HCT116 (cell line): Measurements from ENCODE around the gene GABBR2. TPM values are rescaled to one million over a fixed set of nuclear protein-coding genes. Genes with fewer than 3 reads are reported as not detected.

Experiments
- ATAC-seq: fragments of 200-7000 bp; cut with Tn5 transposase; 2 replicates; pipeline ENCODE4 v1.9.1; 2020; ENCODE audit warnings: mild to moderate bottlenecking, moderate library complexity
- BruUV-seq: library from RNA; stranded (reverse); fragments of 400-500 nt; replicated peaks from 2 replicates; lab custom pipeline; 2021; lab: Mats Ljungman, UMichigan
- CTCF ChIA-PET: fragments of 300-600 bp; sonication (Branson Sonifier 250); formaldehyde crosslinking; loops from one replicate; lab custom pipeline; 2021; ENCODE audit warnings: antibody characterized with exemption; lab: Charles Lee
- POLR2A ChIA-PET: fragments of 300-600, 350-600 bp; sonication (Branson Sonifier 250); formaldehyde crosslinking; loops from one replicate; lab custom pipeline; 2021; ENCODE audit warnings: antibody characterized with exemption; lab: Charles Lee
- RAD21 ChIA-PET, 2 experiments: fragments of 300-600 bp; sonication (Branson Sonifier 250); formaldehyde crosslinking; loops; one replicate each; lab custom pipeline; 2023; ENCODE audit warnings: low total read pairs in 2 of 2; ENCODE audit not compliant: uncharacterized antibody in 2 of 2, unreplicated experiment in 2 of 2, low non-redundant PET in 1 of 2; lab: Charles Lee
- DNase-seq: peaks from one replicate; pipeline ENCODE4 v3.0.0-alpha.2; 2010; ENCODE audit warnings: low read depth, low spot score
- H2AFZ ChIP-seq: fragments of 200-600 bp; shearing (Covaris generic), sonication (generic); 2 replicates; pipeline ENCODE4 v1.6.1; 2017; ENCODE audit warnings: low read depth, mixed run types, mixed read lengths, antibody characterized with exemption, low read length; ENCODE audit not compliant: poor library complexity, severe bottlenecking
- H3K27ac ChIP-seq: 2 replicates; pipeline ENCODE4 v1.5.1; 2012; ENCODE audit warnings: low read depth, low read length
- H3K27me3 ChIP-seq: fragments of 200-600 bp; sonication (generic); 2 replicates; pipeline ENCODE4 v1.6.1; 2016; ENCODE audit warnings: mixed run types, low read length, mixed read lengths; ENCODE audit not compliant: insufficient read depth
- H3K36me3 ChIP-seq, 2 experiments: fragments of 200-500 bp in 1 of 2; fragments of 200-600 bp in 1 of 2; sonication (Bioruptor generic) in 1 of 2; sonication (generic) in 1 of 2; 2 replicates each; pipeline versions ENCODE4 v1.5.1 to v1.6.1; 2014 to 2016; ENCODE audit warnings: low read length in 2 of 2, inconsistent platforms in 1 of 2, mixed read lengths in 1 of 2, mixed run types in 1 of 2; ENCODE audit not compliant: insufficient read depth in 2 of 2, control insufficient read depth in 1 of 2
- H3K4me1 ChIP-seq, 2 experiments: fragments of 200-600 bp in 1 of 2; sonication (generic) in 1 of 2; 2 replicates each; pipeline versions ENCODE4 v1.5.1 to v1.6.1; 2012 to 2017; ENCODE audit warnings: low read length in 2 of 2, inconsistent platforms in 1 of 2, mild to moderate bottlenecking in 1 of 2, mixed read lengths in 1 of 2, mixed run types in 1 of 2, moderate library complexity in 1 of 2; ENCODE audit not compliant: insufficient read depth in 2 of 2, control insufficient read depth in 1 of 2
- H3K4me2 ChIP-seq: fragments of 200-600 bp; sonication (generic); 2 replicates; pipeline ENCODE4 v1.6.1; 2017; ENCODE audit warnings: mixed run types, low read length, mixed read lengths
- H3K4me3 ChIP-seq, 2 experiments: fragments of 200-600 bp in 1 of 2; sonication (generic) in 1 of 2; replicated peaks in 1 of 2; 2 replicates each; pipeline ENCODE4 v1.5.1; 2011 to 2016; ENCODE audit warnings: low read length in 2 of 2, control low read depth in 1 of 2, low read depth in 1 of 2, mild to moderate bottlenecking in 1 of 2, mixed read lengths in 1 of 2, mixed run types in 1 of 2
- H3K79me2 ChIP-seq: fragments of 200-600 bp; sonication (generic); 2 replicates; pipeline ENCODE4 v1.6.1; 2017; ENCODE audit warnings: mild to moderate bottlenecking, mixed run types, low read length, moderate library complexity, mixed read lengths; ENCODE audit not compliant: insufficient read depth
- H3K9ac ChIP-seq: fragments of 200-600 bp; sonication (generic); 2 replicates; pipeline ENCODE4 v1.6.1; 2016; ENCODE audit warnings: low read length, mixed read lengths
- H3K9me2 ChIP-seq: fragments of 200-600 bp; sonication (generic), shearing (Covaris generic); 2 replicates; pipeline ENCODE4 v1.6.1; 2017; ENCODE audit warnings: mixed run types, mild to moderate bottlenecking, moderate library complexity; ENCODE audit not compliant: insufficient read depth
- H3K9me3 ChIP-seq, 2 experiments: fragments of 200-500 bp in 1 of 2; fragments of 200-600 bp in 1 of 2; sonication (Bioruptor generic) in 1 of 2; sonication (generic) in 1 of 2; 2 replicates each; pipeline ENCODE4 v1.6.1; 2014 to 2017; ENCODE audit warnings: low read length in 2 of 2, mixed read lengths in 2 of 2, inconsistent platforms in 1 of 2, low read depth in 1 of 2, mild to moderate bottlenecking in 1 of 2, mixed run types in 1 of 2, moderate library complexity in 1 of 2; ENCODE audit not compliant: control insufficient read depth in 1 of 2, insufficient read depth in 1 of 2
- H4K20me1 ChIP-seq: fragments of 200-600 bp; sonication (generic), shearing (Covaris generic); 2 replicates; pipeline ENCODE4 v1.6.1; 2017; ENCODE audit warnings: mixed run types, mild to moderate bottlenecking, moderate library complexity; ENCODE audit not compliant: insufficient read depth
- ATF3 ChIP-seq: IDR thresholded peaks from 2 replicates; pipeline ENCODE4 v1.6.1; 2012
- CBX3 ChIP-seq: IDR thresholded peaks from 2 replicates; pipeline ENCODE4 v1.6.1; 2012; ENCODE audit warnings: low read depth
- CTCF ChIP-seq, 3 experiments: fragments of 200-600 bp in 1 of 3; sonication (generic) in 1 of 3; IDR thresholded peaks in 2 of 3; conservative IDR thresholded peaks in 1 of 3; 2 replicates each; pipeline ENCODE4 v1.5.1; 2012 to 2017; ENCODE audit warnings: low read depth in 2 of 3, low read length in 2 of 3, antibody characterized with exemption in 1 of 3, borderline replicate concordance in 1 of 3, control low read depth in 1 of 3, mild to moderate bottlenecking in 1 of 3, mixed read lengths in 1 of 3, mixed run types in 1 of 3, moderate library complexity in 1 of 3; ENCODE audit not compliant: insufficient read depth in 1 of 3
- EGR1 ChIP-seq: IDR thresholded peaks from 2 replicates; pipeline ENCODE4 v1.6.1; 2012; ENCODE audit warnings: low read depth
- ELF1 ChIP-seq: IDR thresholded peaks from 2 replicates; pipeline ENCODE4 v1.6.1; 2012; ENCODE audit warnings: low read depth, borderline replicate concordance
- EZH2 ChIP-seq: fragments of 200-600 bp; sonication (generic); IDR thresholded peaks from 2 replicates; pipeline ENCODE4 v1.6.1; 2017; ENCODE audit warnings: antibody characterized with exemption, mixed run types
- EZH2phosphoT487 ChIP-seq: fragments of 200-600 bp; IDR thresholded peaks from 2 replicates; pipeline ENCODE4 v1.6.1; 2018; ENCODE audit warnings: antibody characterized with exemption, borderline replicate concordance
- FOSL1 ChIP-seq: IDR thresholded peaks from 2 replicates; pipeline ENCODE4 v1.6.1; 2012; ENCODE audit warnings: low read depth
- JUND ChIP-seq: IDR thresholded peaks from 2 replicates; pipeline ENCODE4 v1.6.1; 2012
- MAX ChIP-seq: IDR thresholded peaks from 2 replicates; pipeline ENCODE4 v1.6.1; 2012
- POLR2A ChIP-seq: IDR thresholded peaks from 2 replicates; pipeline ENCODE4 v1.7.0; 2011; ENCODE audit warnings: borderline replicate concordance; ENCODE audit not compliant: insufficient read depth, insufficient read length; ENCODE audit errors: extremely low read depth
- POLR2AphosphoS5 ChIP-seq: IDR thresholded peaks from 2 replicates; pipeline ENCODE4 v1.6.1; 2011; ENCODE audit warnings: mild to moderate bottlenecking, low read depth, low read length, moderate library complexity
- REST ChIP-seq: IDR thresholded peaks from 2 replicates; pipeline ENCODE4 v1.6.1; 2012; ENCODE audit warnings: low read depth
- SRF ChIP-seq: IDR thresholded peaks from 2 replicates; pipeline ENCODE4 v1.6.1; 2012; ENCODE audit warnings: low read depth
- TCF7L2 ChIP-seq: IDR thresholded peaks from 2 replicates; pipeline ENCODE4 v1.7.0; 2011; ENCODE audit warnings: borderline replicate concordance, inconsistent platforms; ENCODE audit not compliant: insufficient read depth, insufficient read length; ENCODE audit errors: extremely low read depth
- YY1 ChIP-seq: IDR thresholded peaks from 2 replicates; pipeline ENCODE4 v1.6.1; 2011; ENCODE audit warnings: low read length, low read depth, moderate library complexity, mild to moderate bottlenecking; ENCODE audit not compliant: insufficient replicate concordance; ENCODE audit errors: extremely low read depth
- ZBTB33 ChIP-seq: IDR thresholded peaks from 2 replicates; pipeline ENCODE4 v1.6.1; 2011; ENCODE audit warnings: mild to moderate bottlenecking, low read length, moderate library complexity; ENCODE audit not compliant: insufficient replicate concordance; ENCODE audit errors: extremely low read depth
- ZFX ChIP-seq: fragments of 450-650 bp; IDR thresholded peaks from 2 replicates; pipeline ENCODE4 v1.6.1; 2017
- ZNF274 ChIP-seq: fragments of 200-500 bp; sonication (Bioruptor generic); IDR thresholded peaks from 2 replicates; pipeline ENCODE4 v1.6.1; 2014; ENCODE audit warnings: mild to moderate bottlenecking, low read depth, low read length, inconsistent platforms
- intact Hi-C: fragments of 100-400 bp; cut with micrococcal nuclease; formaldehyde crosslinking; loops from 2 replicates; pipeline ENCODE4 v1.10.0; 2022
- total RNA-seq: library from RNA; stranded (reverse); gene quantifications from one replicate; pipeline ENCODE4 v1.2.1, GENCODE V29; 2021; ENCODE audit not compliant: unreplicated experiment

Gene GABBR2
- total RNA-seq, 1 experiment from 2014 or later, result 0.15 TPM

- TF ChIP-seq EZH2, result no peak
- TF ChIP-seq POLR2AphosphoS5, result no peak
- TF ChIP-seq ZBTB33, result no peak
- no peak for TF ChIP-seq YY1
- TF ChIP-seq CBX3, result no peak
- TF ChIP-seq ZFX, result no peak
- no peak for TF ChIP-seq EGR1
- TF ChIP-seq CTCF (IDR thresholded peaks at IDR 0.05 in 2 of 3, conservative IDR thresholded peaks at IDR 0.05 in 1 of 3; ENCODE audit: borderline replicate concordance in 1 of 3, insufficient read depth in 1 of 3, low read depth in 2 of 3, low read length in 2 of 3), result no peak
- TF ChIP-seq ATF3, result no peak
- no peak for TF ChIP-seq JUND
- no peak for TF ChIP-seq ZNF274
- no peak for TF ChIP-seq ELF1
- TF ChIP-seq TCF7L2, result no peak
- TF ChIP-seq EZH2phosphoT487, result no peak
- no peak for TF ChIP-seq FOSL1
- no peak for TF ChIP-seq SRF
- no peak for TF ChIP-seq MAX
- TF ChIP-seq POLR2A, result no peak
- no peak for TF ChIP-seq REST
- Histone ChIP-seq H2AFZ (no peak overlapping the region), H3K79me2 (no peaks in the 10 kb centered on the region), H3K9ac (no peak overlapping the region), H3K27me3 (no peaks in the 10 kb centered on the region), H3K9me3 (peaks cover 4 to 6% of the 10 kb centered on the region in 2 experiments; a peak in 1 of 4 replicates), H4K20me1 (no peaks in the 10 kb centered on the region), H3K4me1 (no peaks in the 10 kb centered on the region), H3K9me2 (no peaks in the 10 kb centered on the region), H3K4me2 (no peak overlapping the region), H3K36me3 (no peaks in the 10 kb centered on the region), H3K4me3 (no peak overlapping the region), H3K27ac (no peak overlapping the region)
- ChIA-PET CTCF (no interaction called here), RAD21 (interaction anchor here in 1 of 2 experiments (0.7 kb wide), 1 partner anchor 22 kb away, joined by 3 read pairs; no protein-coding TSS in a partner anchor), POLR2A (no interaction called here)
- intact Hi-C loops, result no loop called here
- DNase-seq (no peak), ATAC-seq (no peak)
- no TSS peak for BruUV-seq
These were observed 242.9 kb downstream of the GABBR2 start for GRCh38 chr9:98465799-98466198.
